ENCODE data around the gene ZNF426.
A peak's percentile ranks its signal among the peaks of the same experiment; 100 is the strongest.
"Not testable (repeated sequence)": the region's sequence is repeated elsewhere in the genome, so short reads cannot be mapped to it uniquely, and the experiment has no call there.

The ZNF426 gene

GRCh38 chr19:9565900-9566705 lies 27.7 kb upstream of the ZNF426 start:
- TF ChIP-seq, protein P1, sequence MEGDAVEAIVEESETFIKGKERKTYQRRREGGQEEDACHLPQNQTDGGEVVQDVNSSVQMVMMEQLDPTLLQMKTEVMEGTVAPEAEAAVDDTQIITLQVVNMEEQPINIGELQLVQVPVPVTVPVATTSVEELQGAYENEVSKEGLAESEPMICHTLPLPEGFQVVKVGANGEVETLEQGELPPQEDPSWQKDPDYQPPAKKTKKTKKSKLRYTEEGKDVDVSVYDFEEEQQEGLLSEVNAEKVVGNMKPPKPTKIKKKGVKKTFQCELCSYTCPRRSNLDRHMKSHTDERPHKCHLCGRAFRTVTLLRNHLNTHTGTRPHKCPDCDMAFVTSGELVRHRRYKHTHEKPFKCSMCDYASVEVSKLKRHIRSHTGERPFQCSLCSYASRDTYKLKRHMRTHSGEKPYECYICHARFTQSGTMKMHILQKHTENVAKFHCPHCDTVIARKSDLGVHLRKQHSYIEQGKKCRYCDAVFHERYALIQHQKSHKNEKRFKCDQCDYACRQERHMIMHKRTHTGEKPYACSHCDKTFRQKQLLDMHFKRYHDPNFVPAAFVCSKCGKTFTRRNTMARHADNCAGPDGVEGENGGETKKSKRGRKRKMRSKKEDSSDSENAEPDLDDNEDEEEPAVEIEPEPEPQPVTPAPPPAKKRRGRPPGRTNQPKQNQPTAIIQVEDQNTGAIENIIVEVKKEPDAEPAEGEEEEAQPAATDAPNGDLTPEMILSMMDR (conservative IDR thresholded peaks at IDR 0.05; ENCODE audit: low read length): no peak
- DNase-seq (ENCODE audit: low read depth): peak; percentile 3
- H3K4me3 ChIP-seq (ENCODE audit: low read length): no peak overlapping the region

DNA sequence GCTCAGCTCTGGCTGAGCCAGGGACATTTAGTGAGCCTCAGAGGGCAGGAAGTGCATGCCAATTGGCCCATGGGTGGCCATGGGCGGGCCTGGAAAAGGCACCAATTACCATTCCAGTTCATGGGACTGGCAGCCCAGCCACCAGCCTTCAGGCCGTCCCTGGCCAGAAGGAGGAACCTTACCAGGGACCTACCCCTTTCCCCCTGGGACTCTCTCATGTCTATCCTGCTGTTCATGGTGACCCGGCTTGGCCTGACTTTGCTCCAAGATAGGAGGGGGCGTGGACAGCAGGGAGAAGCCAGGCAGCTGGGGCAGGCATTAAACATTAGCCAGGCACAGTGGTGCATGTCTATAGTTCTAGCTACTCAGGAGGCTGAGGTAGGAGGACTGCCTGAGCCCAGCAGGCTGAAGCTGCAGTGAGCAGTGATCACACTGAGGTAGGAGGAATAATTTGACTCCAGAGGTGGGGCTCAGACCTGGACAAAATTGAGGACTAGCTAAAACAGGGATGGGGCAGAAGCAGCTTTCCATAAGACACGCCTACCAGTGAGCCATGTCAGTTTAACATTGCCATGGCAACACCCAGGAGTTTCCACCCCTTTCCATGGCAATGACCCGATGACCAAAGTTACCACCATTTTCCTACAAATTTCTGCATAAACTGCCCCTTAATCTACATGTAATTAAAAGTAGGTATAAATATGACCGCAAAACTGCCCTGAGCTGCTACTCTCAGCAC lies 14.3 kb upstream of the ZNF426 start:
- TF ChIP-seq, protein P1 (conservative IDR thresholded peaks at IDR 0.05; ENCODE audit: low read length): no peak
- no peak for DNase-seq (ENCODE audit: low read depth)
- H3K4me3 ChIP-seq (ENCODE audit: low read length): no peak overlapping the region

- TF ChIP-seq, protein P1 (conservative IDR thresholded peaks at IDR 0.05; ENCODE audit: low read length): no peak
- no peak overlapping the region for H3K4me3 ChIP-seq (ENCODE audit: low read length)
Measured at GRCh38 chr19:9547870-9548269, 9.4 kb upstream of the ZNF426 start.

DNA sequence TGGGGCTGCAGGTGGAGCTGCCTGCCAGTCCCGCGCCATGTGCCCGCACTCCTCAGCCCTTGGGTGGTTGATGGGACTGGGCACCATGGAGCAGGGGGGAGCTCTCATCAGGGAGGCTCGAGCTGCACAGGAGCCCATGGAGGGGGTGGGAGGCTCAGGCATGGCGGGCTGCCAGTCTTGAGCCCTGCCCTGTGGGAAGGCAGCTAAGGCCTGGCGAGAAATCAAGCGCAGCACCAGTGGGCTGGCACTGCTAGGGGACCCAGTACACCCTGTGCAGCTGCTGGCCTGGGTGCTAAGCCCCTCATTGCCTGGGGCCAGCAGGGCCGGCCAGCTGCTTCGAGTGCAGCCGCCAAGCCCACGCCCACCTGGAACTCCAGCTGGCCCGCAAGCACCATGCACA lies 2.8 kb upstream of the ZNF426 start:
- H3K4me3 ChIP-seq (ENCODE audit: low read length); DNase-seq (ENCODE audit: low read depth): not testable (repeated sequence)

More at GRCh38 chr19:9547870-9548269, 9.4 kb upstream of the ZNF426 start:
- no peak for DNase-seq (ENCODE audit: low read depth)

GRCh38 chr19:9539921-9540320 lies 1.5 kb upstream of the ZNF426 start:
- DNase-seq (ENCODE audit: low read depth); H3K4me3 ChIP-seq (ENCODE audit: low read length): not testable (repeated sequence)

DNA sequence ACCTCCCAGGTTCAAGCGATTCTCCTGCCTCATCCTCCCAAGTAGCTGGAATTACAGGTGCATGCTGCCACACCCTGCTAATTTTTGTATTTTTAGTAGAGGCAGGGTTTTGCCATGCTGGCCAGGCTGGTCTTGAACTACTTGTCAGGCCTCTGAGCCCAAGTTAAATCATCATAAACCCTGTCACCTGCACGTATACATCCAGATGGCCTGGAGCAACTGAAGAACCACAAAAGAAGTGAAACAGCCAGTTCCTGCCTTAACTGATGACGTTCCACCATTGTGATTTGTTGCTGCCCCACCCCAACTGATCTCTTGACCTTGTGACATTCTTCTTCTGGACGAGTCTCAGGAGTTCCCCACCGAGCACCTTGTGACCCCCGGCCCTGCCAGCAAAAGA lies 756 bp upstream of the ZNF426 start:
- H3K4me3 ChIP-seq (ENCODE audit: low read length): not testable (repeated sequence)

GRCh38 chr19:9535934-9536333 lies 2.5 kb downstream of the ZNF426 start:
- H3K4me3 ChIP-seq (ENCODE audit: low read length): no peak overlapping the region
- TF ChIP-seq, protein P1 (conservative IDR thresholded peaks at IDR 0.05; ENCODE audit: low read length): no peak
- no peak for DNase-seq (ENCODE audit: low read depth)

More for the DNA sequence above, 756 bp upstream of the ZNF426 start:
- DNase-seq (ENCODE audit: low read depth): not testable (repeated sequence)

- TF ChIP-seq, protein P1 (conservative IDR thresholded peaks at IDR 0.05; ENCODE audit: low read length): no peak
Measured at GRCh38 chr19:9531933-9532332, 6.5 kb downstream of the ZNF426 start.

More at GRCh38 chr19:9531933-9532332, 6.5 kb downstream of the ZNF426 start:
- DNase-seq (ENCODE audit: low read depth): no peak
- H3K4me3 ChIP-seq (ENCODE audit: low read length): no peak overlapping the region
